GM06990 (cell line): Measurements from ENCODE around the gene FMN2.

ENCODE experiments used
- DNase-seq: peaks from one replicate; pipeline ENCODE4 v3.0.0-alpha.2; 2011; ENCODE audit not compliant: insufficient read length; ENCODE audit errors: extremely low read depth
- H3K27me3 ChIP-seq: replicated peaks from 2 replicates; pipeline ENCODE4 v1.6.0; 2011; ENCODE audit warnings: low read length; ENCODE audit not compliant: control insufficient read depth, insufficient read depth
- H3K36me3 ChIP-seq: 2 replicates; pipeline ENCODE4 v1.5.1; 2011; ENCODE audit warnings: low read length; ENCODE audit not compliant: control insufficient read depth, insufficient read depth
- H3K4me3 ChIP-seq: replicated peaks from 2 replicates; pipeline ENCODE4 v1.5.1; 2011; ENCODE audit warnings: low read depth, mild to moderate bottlenecking, control low read depth, low read length
- TF ChIP-seq, protein P1 (sequence below): IDR thresholded peaks from 2 replicates; pipeline ENCODE4 v1.5.1; 2011; ENCODE audit warnings: low read length, control low read depth, mild to moderate bottlenecking, inconsistent platforms; ENCODE audit not compliant: insufficient read depth, poor library complexity, severe bottlenecking

FMN2 gene

DNA sequence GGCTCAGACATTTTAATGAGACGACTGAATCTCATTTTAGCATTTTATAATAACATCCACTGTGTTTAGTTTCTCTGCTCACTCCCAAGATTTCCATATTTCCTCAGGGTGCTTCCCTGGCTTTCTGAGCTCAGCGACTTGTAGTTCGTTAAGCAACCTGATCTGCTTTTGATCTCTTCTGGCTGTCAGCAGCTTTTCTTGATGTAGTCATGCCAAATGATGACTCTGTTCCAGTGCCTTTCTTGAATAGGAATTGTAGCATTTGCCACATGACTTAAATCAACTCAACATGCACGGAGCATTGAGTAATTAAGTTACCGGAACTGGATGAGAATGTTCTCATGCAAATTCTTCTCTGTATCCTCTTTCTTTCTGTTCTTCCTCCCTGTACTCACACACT lies 246.1 kb downstream of the FMN2 start:
- no peaks in the 10 kb centered on the region for H3K27me3 ChIP-seq
- no peak overlapping the region for H3K4me3 ChIP-seq
- no peaks in the 10 kb centered on the region for H3K36me3 ChIP-seq
- no peak for DNase-seq
- TF ChIP-seq, protein P1, sequence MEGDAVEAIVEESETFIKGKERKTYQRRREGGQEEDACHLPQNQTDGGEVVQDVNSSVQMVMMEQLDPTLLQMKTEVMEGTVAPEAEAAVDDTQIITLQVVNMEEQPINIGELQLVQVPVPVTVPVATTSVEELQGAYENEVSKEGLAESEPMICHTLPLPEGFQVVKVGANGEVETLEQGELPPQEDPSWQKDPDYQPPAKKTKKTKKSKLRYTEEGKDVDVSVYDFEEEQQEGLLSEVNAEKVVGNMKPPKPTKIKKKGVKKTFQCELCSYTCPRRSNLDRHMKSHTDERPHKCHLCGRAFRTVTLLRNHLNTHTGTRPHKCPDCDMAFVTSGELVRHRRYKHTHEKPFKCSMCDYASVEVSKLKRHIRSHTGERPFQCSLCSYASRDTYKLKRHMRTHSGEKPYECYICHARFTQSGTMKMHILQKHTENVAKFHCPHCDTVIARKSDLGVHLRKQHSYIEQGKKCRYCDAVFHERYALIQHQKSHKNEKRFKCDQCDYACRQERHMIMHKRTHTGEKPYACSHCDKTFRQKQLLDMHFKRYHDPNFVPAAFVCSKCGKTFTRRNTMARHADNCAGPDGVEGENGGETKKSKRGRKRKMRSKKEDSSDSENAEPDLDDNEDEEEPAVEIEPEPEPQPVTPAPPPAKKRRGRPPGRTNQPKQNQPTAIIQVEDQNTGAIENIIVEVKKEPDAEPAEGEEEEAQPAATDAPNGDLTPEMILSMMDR = no peak

DNA sequence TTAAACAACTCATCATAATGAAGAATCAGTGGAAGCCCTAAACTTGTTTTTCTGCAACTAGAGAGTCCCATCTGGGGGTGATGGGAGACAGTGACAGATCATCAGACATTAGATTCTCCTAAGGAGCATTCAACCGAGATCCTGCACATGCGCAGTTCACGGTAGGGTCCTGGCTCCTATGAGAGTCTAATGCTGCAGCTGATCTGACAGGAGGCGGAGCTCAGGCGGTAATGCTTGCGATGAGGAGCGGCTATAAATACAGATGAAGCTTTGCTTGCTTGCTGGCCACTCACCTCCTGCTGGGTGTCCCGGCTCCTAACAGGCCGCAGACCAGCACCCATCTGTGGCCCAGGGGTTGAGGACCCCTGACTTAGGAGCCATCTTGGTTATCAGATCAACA lies 247.2 kb downstream of the FMN2 start:
- DNase-seq = no peak
- TF ChIP-seq, protein P1 = no peak
- no peaks in the 10 kb centered on the region for H3K27me3 ChIP-seq
- no peak overlapping the region for H3K4me3 ChIP-seq
- H3K36me3 ChIP-seq = no peaks in the 10 kb centered on the region

- TF ChIP-seq, protein P1 = no peak
- Histone ChIP-seq H3K27me3 (no peaks in the 10 kb centered on the region), H3K4me3 (no peak overlapping the region), H3K36me3 (no peaks in the 10 kb centered on the region)
- no peak for DNase-seq
Measured at GRCh38 chr1:240341365-240342250, 249.9 kb downstream of the FMN2 start.

GRCh38 chr1:240342251-240342625 lies 250.6 kb downstream of the FMN2 start:
- no peaks in the 10 kb centered on the region for H3K27me3 ChIP-seq
- DNase-seq = no peak
- H3K36me3 ChIP-seq = no peaks in the 10 kb centered on the region
- H3K4me3 ChIP-seq = no peak overlapping the region
- TF ChIP-seq, protein P1 = no peak

- no peaks in the 10 kb centered on the region for H3K27me3 ChIP-seq
- no peak overlapping the region for H3K4me3 ChIP-seq
- no peak for DNase-seq
- H3K36me3 ChIP-seq = no peaks in the 10 kb centered on the region
- TF ChIP-seq, protein P1 = no peak
Measured at GRCh38 chr1:240343045-240343444, 251.4 kb downstream of the FMN2 start.
